GM18951 (cell line): ENCODE results near the gene HECTD4.

ENCODE experiments used
- POLR2A ChIP-seq: IDR thresholded peaks from 4 replicates; pipeline ENCODE4 v1.6.1; 2011; ENCODE audit warnings: mild to moderate bottlenecking; ENCODE audit not compliant: insufficient read length, insufficient read depth; ENCODE audit errors: extremely low read depth
- in situ Hi-C: fragments of 300-500 bp; cut with MboI; formaldehyde crosslinking; loops from one replicate; pipeline ENCODE4 v1.12.0; 2022; ENCODE audit warnings: low sequenced_read_pairs, mixed read lengths, inconsistent platforms; ENCODE audit not compliant: unreplicated experiment

HECTD4 gene

DNA sequence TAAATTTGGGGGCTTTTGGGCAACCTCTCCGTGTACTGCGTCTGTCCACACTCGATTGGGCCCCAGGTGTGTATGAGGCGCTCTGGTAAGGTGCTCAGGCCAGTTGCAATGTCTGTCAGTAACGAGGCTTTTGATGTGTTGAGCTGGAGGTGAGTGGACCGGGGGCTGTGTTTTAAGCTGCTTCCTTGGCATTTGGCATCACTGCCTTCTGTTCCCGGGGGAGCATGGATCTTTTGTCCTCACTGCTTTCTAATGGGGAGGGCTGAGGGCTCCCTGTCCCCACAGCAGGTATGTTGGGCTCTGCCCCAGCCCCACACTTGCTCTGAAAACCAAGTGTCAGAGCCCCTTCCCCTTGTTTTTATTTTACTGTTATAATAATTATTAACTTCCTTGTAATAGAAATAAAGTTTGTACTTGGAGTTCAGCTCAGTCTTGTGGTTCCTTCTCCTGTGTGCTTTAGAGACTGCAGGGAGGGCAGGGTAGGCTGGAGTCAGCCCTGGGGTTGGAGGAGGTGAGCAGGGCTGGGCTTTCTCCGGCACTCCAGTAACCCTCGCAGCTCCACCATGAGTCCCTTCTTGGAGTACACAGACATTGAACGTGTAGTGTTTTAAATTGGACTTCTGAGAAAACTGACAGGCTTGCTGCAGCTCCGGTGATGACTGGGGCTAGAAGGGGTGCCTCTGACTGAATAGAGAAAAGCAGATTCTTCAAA is 228.9 kb downstream of the HECTD4 start:
- in situ Hi-C loops, result no loop called here

DNA sequence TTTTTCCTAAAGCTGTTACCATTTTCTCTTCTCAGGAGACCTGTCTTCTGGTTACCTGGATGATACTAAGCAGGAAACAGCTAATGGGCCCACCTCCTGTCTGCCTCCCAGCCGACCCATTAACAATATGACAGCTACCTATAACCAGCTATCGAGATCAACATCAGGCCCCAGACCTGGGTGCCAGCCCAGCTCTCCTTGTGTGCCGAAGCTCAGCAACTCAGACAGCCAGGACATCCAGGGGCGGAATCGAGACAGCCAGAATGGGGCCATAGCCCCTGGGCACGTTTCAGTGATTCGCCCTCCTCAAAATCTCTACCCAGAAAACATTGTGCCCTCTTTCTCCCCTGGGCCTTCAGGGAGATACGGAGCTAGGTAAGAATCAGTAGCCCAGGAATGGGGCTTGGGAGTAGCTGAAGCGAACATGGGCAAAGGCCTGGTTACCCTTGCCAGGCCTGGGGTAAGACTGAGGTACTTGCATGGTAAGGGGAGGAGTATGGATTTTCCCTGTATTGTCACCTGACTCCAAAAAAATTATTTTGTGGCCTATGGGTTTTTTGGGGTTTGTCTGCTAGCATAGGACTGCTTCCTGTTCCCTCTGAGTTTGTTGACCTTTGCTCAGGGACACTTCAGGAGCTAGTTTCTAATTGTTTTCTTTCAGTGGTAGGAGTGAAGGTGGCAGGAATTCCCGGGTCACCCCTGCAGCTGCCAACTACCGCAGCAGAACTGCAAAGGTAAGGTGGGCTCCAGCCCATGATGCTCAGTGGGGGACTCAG is 230.3 kb downstream of the HECTD4 start:
- no peak for TF ChIP-seq POLR2A
- in situ Hi-C loops, result no loop called here

More for the DNA sequence above, 228.9 kb downstream of the HECTD4 start:
- no peak for TF ChIP-seq POLR2A

DNA sequence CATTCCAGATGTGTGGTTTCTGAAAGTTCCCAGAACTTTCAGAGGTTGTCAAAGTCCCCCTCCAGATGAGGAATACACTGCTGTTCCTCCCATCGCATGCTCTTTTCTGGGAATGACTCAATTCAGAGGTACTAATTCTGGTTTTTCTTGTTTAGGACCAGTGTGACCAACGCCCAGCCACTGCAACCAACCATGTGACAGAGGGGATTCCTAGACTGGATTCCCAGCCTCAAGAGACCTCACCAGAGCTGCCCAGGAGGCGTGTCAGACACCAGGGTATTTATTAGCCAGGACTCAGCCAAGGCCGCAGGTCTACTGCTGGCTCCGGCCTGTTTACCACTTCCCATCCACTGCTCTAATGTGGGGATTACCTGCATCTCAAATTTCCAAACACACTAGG is 232.6 kb downstream of the HECTD4 start:
- no peak for TF ChIP-seq POLR2A
- in situ Hi-C loops, result no loop called here

DNA sequence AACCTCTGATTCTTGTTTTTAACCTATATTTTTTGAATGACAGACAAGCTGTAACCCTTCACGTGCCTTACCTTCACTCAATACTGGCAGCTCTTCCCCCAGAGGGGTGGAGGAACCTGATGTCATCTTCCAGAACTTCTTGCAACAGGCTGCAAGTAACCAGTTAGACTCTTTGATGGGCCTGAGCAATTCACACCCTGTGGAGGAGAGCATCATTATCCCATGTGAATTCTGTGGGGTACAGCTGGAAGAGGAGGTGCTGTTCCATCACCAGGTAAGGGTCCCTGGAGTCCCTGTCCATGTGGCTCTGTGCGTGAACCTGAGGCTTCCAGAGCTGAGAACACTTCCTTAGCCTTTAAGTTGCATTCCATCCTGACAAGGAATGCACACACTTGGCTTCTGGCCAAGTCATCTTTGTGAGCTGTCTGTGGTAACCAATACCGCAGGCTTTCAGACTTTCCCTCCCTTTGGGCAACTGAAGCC is 234.2 kb downstream of the HECTD4 start:
- in situ Hi-C loops, result no loop called here
- TF ChIP-seq POLR2A, result no peak

DNA sequence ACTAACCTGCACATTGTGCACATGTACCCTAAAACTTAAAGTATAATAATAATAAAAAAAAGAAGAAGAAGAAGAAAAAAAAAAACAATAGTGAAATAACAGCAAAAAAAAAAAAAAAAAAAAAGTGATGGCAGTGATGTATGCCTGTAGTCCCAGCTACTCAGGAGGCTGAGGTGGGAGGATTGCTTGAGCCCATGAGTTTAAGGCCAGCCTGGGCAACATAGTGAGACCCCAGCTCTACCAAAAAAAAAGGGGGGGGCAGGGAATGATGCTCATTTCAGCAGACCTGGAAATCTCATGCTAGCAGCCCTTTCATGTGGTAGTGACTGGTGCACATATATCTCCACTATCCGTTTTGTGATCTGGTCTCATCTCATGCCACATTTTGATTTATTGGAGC is 236.1 kb downstream of the HECTD4 start:
- in situ Hi-C loops, result no loop called here
- no peak for TF ChIP-seq POLR2A

GRCh38 chr12:112140728-112141127 is 241.5 kb downstream of the HECTD4 start:
- in situ Hi-C loops, result no loop called here

DNA sequence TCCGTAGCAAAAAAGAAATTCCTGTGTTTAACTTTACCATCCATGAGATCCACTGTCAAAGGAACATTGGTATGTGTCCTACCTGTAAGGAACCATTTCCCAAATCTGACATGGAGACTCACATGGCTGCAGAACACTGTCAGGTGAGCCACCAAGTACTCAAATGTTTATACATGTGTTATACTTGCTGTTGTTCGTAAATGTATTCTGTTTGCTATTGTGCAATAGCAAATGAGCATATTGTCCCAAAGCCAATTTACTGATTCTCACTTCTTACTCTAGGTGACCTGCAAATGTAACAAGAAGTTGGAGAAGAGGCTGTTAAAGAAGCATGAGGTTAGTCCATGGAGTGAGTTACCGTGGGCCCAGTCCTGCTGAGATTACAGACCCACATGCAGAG is 247.5 kb downstream of the HECTD4 start:
- TF ChIP-seq POLR2A, result no peak
- in situ Hi-C loops, result no loop called here

More at GRCh38 chr12:112140728-112141127, 241.5 kb downstream of the HECTD4 start:
- no peak for TF ChIP-seq POLR2A

DNA sequence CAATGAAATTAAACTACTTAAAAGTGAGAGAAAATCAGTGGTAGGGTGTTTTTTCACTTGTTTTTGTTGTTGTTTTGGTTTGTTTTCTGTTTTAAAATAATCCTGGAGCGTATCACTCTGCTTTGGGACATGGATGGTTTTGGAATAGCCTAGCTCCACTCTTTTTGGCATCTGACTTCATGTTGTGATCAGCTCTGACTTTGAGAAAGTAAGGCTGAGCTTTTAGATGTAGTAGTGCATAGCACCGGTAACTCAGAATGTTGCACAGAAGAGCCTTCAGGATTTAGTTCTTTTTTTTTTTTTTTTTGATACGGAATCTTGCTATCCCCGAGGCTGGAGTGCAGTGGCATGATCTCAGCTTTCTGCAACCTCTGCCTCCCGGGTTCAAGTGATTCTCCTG is 248.8 kb downstream of the HECTD4 start:
- in situ Hi-C loops, result no loop called here
- TF ChIP-seq POLR2A, result no peak

GRCh38 chr12:112131686-112132085 is 250.5 kb downstream of the HECTD4 start:
- TF ChIP-seq POLR2A, result no peak
- in situ Hi-C loops, result no loop called here

DNA sequence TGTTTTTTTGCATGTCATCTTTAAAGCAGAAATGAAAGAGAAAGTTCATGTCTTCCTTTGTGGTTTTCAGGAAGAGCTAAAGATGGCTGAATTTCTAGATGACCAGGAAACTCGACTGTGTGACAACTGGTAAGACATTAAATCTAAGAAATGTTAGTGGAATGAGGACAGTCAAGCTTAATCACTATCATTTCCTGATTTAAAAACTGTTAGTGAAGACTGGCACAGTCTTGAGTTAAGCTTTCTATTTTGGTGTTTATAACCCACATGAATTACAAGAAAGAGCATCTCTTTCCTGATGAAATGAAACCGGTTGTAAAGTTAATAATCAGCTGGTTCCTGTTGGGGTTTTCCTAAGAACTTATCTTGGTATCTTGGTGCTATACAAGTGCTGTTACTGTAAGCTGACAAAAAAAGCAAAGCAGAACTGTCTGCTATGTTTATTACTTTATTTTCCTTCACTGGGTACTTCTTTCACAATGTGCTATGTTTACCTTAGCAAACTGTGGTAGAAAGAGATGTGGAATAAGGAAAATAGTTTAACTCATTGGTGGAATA is 251.7 kb downstream of the HECTD4 start:
- TF ChIP-seq POLR2A, result no peak
- in situ Hi-C loops, result no loop called here

GRCh38 chr12:112126911-112127310 is 255.3 kb downstream of the HECTD4 start:
- in situ Hi-C loops, result no loop called here

GRCh38 chr12:112126000-112126438 is 256.2 kb downstream of the HECTD4 start:
- no peak for TF ChIP-seq POLR2A
- in situ Hi-C loops, result no loop called here

More at GRCh38 chr12:112126911-112127310, 255.3 kb downstream of the HECTD4 start:
- TF ChIP-seq POLR2A, result no peak

- TF ChIP-seq POLR2A, result peak; percentile 99
- in situ Hi-C loops, result no loop called here
These were observed 256.8 kb downstream of the HECTD4 start, which contains the start of gene TRAFD1 for GRCh38 chr12:112125250-112125999. TSS of gene TRAFD1 (plus strand) at chr12:112125560. CDS start at chr12:112130523, 4,963 bp downstream.
